GM12865 (cell line): Measurements from ENCODE around the gene RNU2-63P.
A peak's percentile ranks its signal among the peaks of the same experiment; 100 is the strongest.
"Not testable (repeated sequence)": the region's sequence is repeated elsewhere in the genome, so short reads cannot be mapped to it uniquely, and the experiment has no call there.

ENCODE experiments used
- DNase-seq: peaks from one replicate; pipeline ENCODE4 v3.0.0; 2010; ENCODE audit warnings: low read depth
- H3K4me3 ChIP-seq: 2 replicates; pipeline ENCODE4 v1.5.1; 2011; ENCODE audit warnings: mild to moderate bottlenecking, low read depth, low read length, control low read depth
- TF ChIP-seq, protein P1 (sequence below): IDR thresholded peaks from 2 replicates; pipeline ENCODE4 v1.5.1; 2011; ENCODE audit warnings: low read length, control low read depth, low read depth, inconsistent platforms; ENCODE audit not compliant: insufficient read depth; ENCODE audit errors: missing control alignments

The RNU2-63P gene

DNA sequence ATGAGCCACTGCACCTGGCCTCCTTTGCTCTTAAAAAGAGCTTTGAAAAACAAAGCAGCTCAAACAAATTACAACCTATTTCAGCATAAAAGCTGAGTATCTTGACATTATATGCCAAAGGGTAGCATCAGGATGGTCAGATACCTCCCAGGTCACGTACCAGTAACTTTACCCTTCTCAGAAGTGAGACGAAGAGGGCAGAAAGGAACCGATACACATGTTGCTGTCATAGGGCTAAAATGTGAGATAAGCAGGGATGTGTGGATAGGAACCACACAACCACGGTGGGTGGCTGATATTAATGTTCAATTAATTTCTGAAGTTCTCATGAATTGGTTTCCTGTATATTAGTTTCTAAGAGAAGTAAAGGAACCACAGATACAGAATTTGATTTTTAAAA lies 12.6 kb upstream of the RNU2-63P start:
- TF ChIP-seq, protein P1, sequence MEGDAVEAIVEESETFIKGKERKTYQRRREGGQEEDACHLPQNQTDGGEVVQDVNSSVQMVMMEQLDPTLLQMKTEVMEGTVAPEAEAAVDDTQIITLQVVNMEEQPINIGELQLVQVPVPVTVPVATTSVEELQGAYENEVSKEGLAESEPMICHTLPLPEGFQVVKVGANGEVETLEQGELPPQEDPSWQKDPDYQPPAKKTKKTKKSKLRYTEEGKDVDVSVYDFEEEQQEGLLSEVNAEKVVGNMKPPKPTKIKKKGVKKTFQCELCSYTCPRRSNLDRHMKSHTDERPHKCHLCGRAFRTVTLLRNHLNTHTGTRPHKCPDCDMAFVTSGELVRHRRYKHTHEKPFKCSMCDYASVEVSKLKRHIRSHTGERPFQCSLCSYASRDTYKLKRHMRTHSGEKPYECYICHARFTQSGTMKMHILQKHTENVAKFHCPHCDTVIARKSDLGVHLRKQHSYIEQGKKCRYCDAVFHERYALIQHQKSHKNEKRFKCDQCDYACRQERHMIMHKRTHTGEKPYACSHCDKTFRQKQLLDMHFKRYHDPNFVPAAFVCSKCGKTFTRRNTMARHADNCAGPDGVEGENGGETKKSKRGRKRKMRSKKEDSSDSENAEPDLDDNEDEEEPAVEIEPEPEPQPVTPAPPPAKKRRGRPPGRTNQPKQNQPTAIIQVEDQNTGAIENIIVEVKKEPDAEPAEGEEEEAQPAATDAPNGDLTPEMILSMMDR = no peak
- DNase-seq = no peak
- H3K4me3 ChIP-seq = no peak overlapping the region

GRCh38 chr2:88027697-88028389 lies 11.5 kb upstream of the RNU2-63P start:
- H3K4me3 ChIP-seq = no peak overlapping the region
- no peak for DNase-seq
- TF ChIP-seq, protein P1 = no peak

DNA sequence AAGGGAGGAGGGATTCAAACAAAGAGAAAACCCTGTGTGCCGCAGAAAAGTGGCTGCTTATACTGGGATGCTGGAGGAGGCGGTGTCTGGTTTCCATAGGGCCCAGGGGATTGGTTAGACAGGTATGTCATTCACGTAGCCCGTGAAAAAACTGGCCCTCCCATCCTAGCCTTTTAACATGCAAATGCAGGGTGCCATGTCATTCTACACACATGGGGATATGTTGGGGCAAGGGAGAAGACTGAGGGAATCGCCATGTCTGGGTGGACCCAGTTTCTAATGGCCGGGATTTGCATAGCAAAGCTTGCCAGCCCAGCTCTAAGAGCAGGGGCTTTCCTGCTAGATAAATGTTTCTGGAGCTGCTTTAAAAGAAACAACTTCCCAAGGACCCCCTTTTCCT lies 8.2 kb upstream of the RNU2-63P start:
- H3K4me3 ChIP-seq = no peak overlapping the region
- TF ChIP-seq, protein P1 = no peak

GRCh38 chr2:88022669-88022921 lies 6.2 kb upstream of the RNU2-63P start:
- DNase-seq = no peak
- no peak overlapping the region for H3K4me3 ChIP-seq
- TF ChIP-seq, protein P1 = no peak

More for the DNA sequence above, 8.2 kb upstream of the RNU2-63P start:
- DNase-seq = peak; percentile 5

- TF ChIP-seq, protein P1 = no peak
- H3K4me3 ChIP-seq = no peak overlapping the region
- no peak for DNase-seq
Observed at GRCh38 chr2:88019985-88020384, 3.6 kb upstream of the RNU2-63P start.

DNA sequence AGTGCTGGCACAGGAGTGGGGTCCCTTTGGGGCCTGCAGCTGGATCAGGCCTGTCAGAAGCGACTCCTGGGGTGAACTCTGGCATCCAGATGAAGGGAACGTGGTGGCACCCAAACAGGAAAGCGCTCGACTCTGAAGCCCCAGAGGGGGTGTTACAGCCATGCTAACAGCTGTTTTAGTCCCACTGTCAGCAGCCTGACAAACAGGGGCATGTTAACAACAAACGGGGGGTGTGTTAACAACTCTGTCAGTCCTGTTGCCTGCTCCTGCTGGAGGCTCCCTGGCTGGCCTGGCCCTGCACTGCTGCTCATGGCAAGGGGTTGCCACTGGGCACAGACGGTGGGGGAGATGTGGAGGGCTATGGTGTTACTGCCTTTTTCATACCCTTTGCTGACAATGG lies 2.6 kb upstream of the RNU2-63P start:
- no peak overlapping the region for H3K4me3 ChIP-seq
- TF ChIP-seq, protein P1 = no peak

DNA sequence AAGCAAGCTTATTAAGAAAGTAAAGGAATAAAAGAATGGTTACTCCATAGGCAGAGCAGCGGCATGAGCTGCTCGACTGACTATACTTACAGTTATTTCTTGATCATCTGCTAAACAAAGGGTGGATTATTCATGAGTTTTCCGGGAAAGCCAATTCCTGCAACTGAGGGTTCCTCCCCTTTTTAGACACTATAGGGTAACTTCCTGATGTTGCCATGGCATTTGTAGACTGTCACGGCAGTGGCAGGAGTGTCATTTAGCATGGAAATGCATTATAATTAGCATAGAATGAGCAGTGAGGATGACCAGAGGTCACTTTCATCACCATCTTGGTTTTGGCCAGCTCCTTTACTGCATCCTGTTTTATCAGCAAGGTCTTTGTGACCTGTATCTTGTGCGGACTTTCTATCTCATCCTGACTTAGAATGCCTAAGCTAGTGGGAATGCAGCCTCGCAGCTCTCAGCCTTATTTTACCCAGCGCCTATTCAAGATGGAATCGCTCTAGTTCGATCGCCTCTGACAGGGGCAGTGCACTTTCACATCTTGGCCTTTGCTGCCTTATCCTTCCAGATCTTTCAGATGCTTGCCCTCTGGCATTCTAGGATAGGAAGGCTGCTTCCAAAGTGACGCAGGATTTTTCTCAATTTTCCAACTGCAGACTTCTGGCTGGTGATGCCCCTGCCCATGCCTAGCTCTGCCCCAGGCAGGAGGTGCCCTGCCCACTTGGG lies 1.9 kb upstream of the RNU2-63P start:
- not testable (repeated sequence) for H3K4me3 ChIP-seq, DNase-seq

More for the DNA sequence above, 2.6 kb upstream of the RNU2-63P start:
- DNase-seq = no peak

- H3K4me3 ChIP-seq, DNase-seq: not testable (repeated sequence)
Observed at GRCh38 chr2:88017780-88018038, 1.4 kb upstream of the RNU2-63P start.
